Endothelial cell (in vitro differentiated cells): Measurements from ENCODE around the gene ZNF319. TPM values are rescaled to one million over a fixed set of nuclear protein-coding genes. Genes with fewer than 3 reads are reported as not detected.

Experiments
- DNase-seq: peaks from one replicate; pipeline ENCODE4 v3.0.0; 2021; ENCODE audit warnings: low spot score
- H3K27ac Mint-ChIP-seq: one replicate; pipeline ENCODE4 v1.8.0; 2021; ENCODE audit warnings: mixed read lengths, inconsistent platforms; ENCODE audit not compliant: unreplicated experiment
- H3K27me3 Mint-ChIP-seq: one replicate; pipeline ENCODE4 v1.8.0; 2021; ENCODE audit warnings: mild to moderate bottlenecking, moderate library complexity, mixed read lengths, inconsistent platforms; ENCODE audit not compliant: unreplicated experiment
- H3K36me3 Mint-ChIP-seq: one replicate; pipeline ENCODE4 v1.8.0; 2021; ENCODE audit warnings: mild to moderate bottlenecking, low read depth, mixed read lengths, inconsistent platforms; ENCODE audit not compliant: unreplicated experiment
- H3K4me1 Mint-ChIP-seq: one replicate; pipeline ENCODE4 v1.8.0; 2021; ENCODE audit warnings: mild to moderate bottlenecking, mixed read lengths, inconsistent platforms; ENCODE audit not compliant: unreplicated experiment
- H3K4me3 Mint-ChIP-seq: one replicate; pipeline ENCODE4 v1.8.0; 2021; ENCODE audit warnings: mild to moderate bottlenecking, mixed read lengths, inconsistent platforms; ENCODE audit not compliant: unreplicated experiment
- H3K9me3 Mint-ChIP-seq: one replicate; pipeline ENCODE4 v1.8.0; 2021; ENCODE audit warnings: mixed read lengths, inconsistent platforms; ENCODE audit not compliant: unreplicated experiment
- CTCF ChIP-seq: fragments of 200-600 bp; sonication (generic); IDR thresholded peaks from one replicate; pipeline ENCODE4 v1.5.0; 2021; ENCODE audit warnings: antibody characterized with exemption; ENCODE audit not compliant: unreplicated experiment
- total RNA-seq: library from RNA; stranded (reverse); fragmentation: NEBNext Ultra II Directional; extraction: Animal tissue kit (Norgen Biotek cat#: 25700); gene quantifications from one replicate; pipeline ENCODE4 v1.2.1, GENCODE V29; 2021; ENCODE audit not compliant: unreplicated experiment

Gene ZNF319
- total RNA-seq, 1 donor from 2014 or later: 16.1 TPM

GRCh38 chr16:57945740-57946138, 54.7 kb downstream of the ZNF319 start:
- Mint-ChIP-seq H3K4me1 (no peaks in the 10 kb centered on the region), H3K27ac (no peak overlapping the region), H3K27me3 (peaks cover 3% of the 10 kb centered on the region), H3K36me3 (no peaks in the 10 kb centered on the region), H3K4me3 (no peak overlapping the region), H3K9me3 (no peaks in the 10 kb centered on the region)
- DNase-seq: no peak
- no peak for TF ChIP-seq CTCF

GRCh38 chr16:57944970-57945739, 55.3 kb downstream of the ZNF319 start:
- Mint-ChIP-seq H3K9me3 (no peaks in the 10 kb centered on the region), H3K4me3 (no peak overlapping the region), H3K36me3 (no peaks in the 10 kb centered on the region), H3K27me3 (peaks cover 3% of the 10 kb centered on the region), H3K27ac (no peak overlapping the region), H3K4me1 (no peaks in the 10 kb centered on the region)
- DNase-seq: no peak
- TF ChIP-seq CTCF: no peak

Other genes with a start within 250 kb of the ZNF319 start
- gene KIFC3, start 198.2 kb downstream of the ZNF319 start, total RNA-seq: 15.4 TPM
- not detected for gene CNGB1, start 29.5 kb downstream of the ZNF319 start, total RNA-seq
- 79.5 TPM for gene USB1, start 735 bp upstream of the ZNF319 start, total RNA-seq
- 97.8 TPM for gene MMP15, start 25.1 kb upstream of the ZNF319 start, total RNA-seq
- gene CFAP20, start 128.7 kb upstream of the ZNF319 start, total RNA-seq: 89.7 TPM
- 149 TPM for gene CSNK2A2, start 197.4 kb upstream of the ZNF319 start, total RNA-seq